A673 (cell line): ENCODE results near the gene DIPK1A. TPM values are rescaled to one million over a fixed set of nuclear protein-coding genes. Genes with fewer than 3 reads are reported as not detected.

Experiments
- BruUV-seq: library from RNA; stranded (reverse); fragments of 400-500 nt; replicated peaks from 2 replicates; lab custom pipeline; 2021; lab: Mats Ljungman, UMichigan
- CTCF ChIA-PET: fragments of 300-600 bp; sonication (Branson Sonifier 250); formaldehyde crosslinking; loops from one replicate; lab custom pipeline; 2022; ENCODE audit warnings: antibody characterized with exemption; lab: Charles Lee
- POLR2A ChIA-PET: fragments of 300-600 bp; sonication (Branson Sonifier 250); formaldehyde crosslinking; loops from one replicate; lab custom pipeline; 2022; ENCODE audit warnings: antibody characterized with exemption; ENCODE audit not compliant: low non-redundant PET; lab: Charles Lee
- DNase-seq: peaks from one replicate; pipeline ENCODE4 v3.0.0-alpha.2; 2015; ENCODE audit warnings: low spot score
- H3K27ac ChIP-seq: fragments of 200-600 bp; sonication (generic); 2 replicates; pipeline ENCODE4 v1.5.1; 2016; ENCODE audit warnings: mixed run types, low read depth, mild to moderate bottlenecking, mixed read lengths, antibody characterized with exemption, low read length; ENCODE audit not compliant: poor library complexity, severe bottlenecking
- H3K27me3 ChIP-seq: fragments of 200-600 bp; sonication (generic); replicated peaks from 2 replicates; pipeline ENCODE4 v1.6.1; 2017; ENCODE audit warnings: mixed run types, low read depth, mild to moderate bottlenecking, mixed read lengths, antibody characterized with exemption, low read length; ENCODE audit not compliant: insufficient read depth, poor library complexity
- H3K36me3 ChIP-seq: fragments of 200-600 bp; sonication (generic); 2 replicates; pipeline ENCODE4 v1.6.1; 2016; ENCODE audit warnings: mixed run types, mild to moderate bottlenecking, mixed read lengths, antibody characterized with exemption, low read length; ENCODE audit not compliant: insufficient read depth, poor library complexity, severe bottlenecking
- H3K4me1 ChIP-seq: fragments of 200-600 bp; sonication (generic); 2 replicates; pipeline ENCODE4 v1.6.1; 2017; ENCODE audit warnings: mixed run types, mild to moderate bottlenecking, mixed read lengths, antibody characterized with exemption, low read length; ENCODE audit not compliant: insufficient read depth, poor library complexity, severe bottlenecking
- H3K4me3 ChIP-seq: fragments of 200-600 bp; sonication (generic); 2 replicates; pipeline ENCODE4 v1.5.1; 2016; ENCODE audit warnings: low read depth, mixed run types, mild to moderate bottlenecking, mixed read lengths, low read length; ENCODE audit not compliant: poor library complexity, severe bottlenecking
- H3K9me3 ChIP-seq: fragments of 200-600 bp; sonication (generic); 2 replicates; pipeline ENCODE4 v1.6.1; 2016; ENCODE audit warnings: mixed run types, low read depth, mild to moderate bottlenecking, mixed read lengths, antibody characterized with exemption, low read length; ENCODE audit not compliant: poor library complexity, severe bottlenecking
- EZH2 ChIP-seq: fragments of 200-600 bp; sonication (generic); IDR thresholded peaks from 2 replicates; pipeline ENCODE4 v1.6.1; 2017; ENCODE audit warnings: borderline replicate concordance, low read depth, mild to moderate bottlenecking, mixed read lengths, antibody characterized with exemption, low read length; ENCODE audit not compliant: poor library complexity, severe bottlenecking
- intact Hi-C: fragments of 100-400 bp; cut with micrococcal nuclease; formaldehyde crosslinking; loops from one replicate; pipeline ENCODE4 v1.10.0; 2022; ENCODE audit not compliant: unreplicated experiment
- total RNA-seq: library from RNA; stranded (reverse); gene quantifications from 2 replicates; pipeline ENCODE4 v1.2.3, GENCODE V29; 2021
- TF ChIP-seq, protein P1 (sequence below): fragments of 300-800, 200-600 bp; sonication (generic); conservative IDR thresholded peaks from 2 replicates; pipeline ENCODE4 v1.5.1; 2017; ENCODE audit warnings: low read depth, mild to moderate bottlenecking, antibody characterized with exemption, low read length, moderate library complexity, mixed read lengths

DIPK1A gene
- total RNA-seq, 1 experiment from 2014 or later = 10.9 TPM

DNA sequence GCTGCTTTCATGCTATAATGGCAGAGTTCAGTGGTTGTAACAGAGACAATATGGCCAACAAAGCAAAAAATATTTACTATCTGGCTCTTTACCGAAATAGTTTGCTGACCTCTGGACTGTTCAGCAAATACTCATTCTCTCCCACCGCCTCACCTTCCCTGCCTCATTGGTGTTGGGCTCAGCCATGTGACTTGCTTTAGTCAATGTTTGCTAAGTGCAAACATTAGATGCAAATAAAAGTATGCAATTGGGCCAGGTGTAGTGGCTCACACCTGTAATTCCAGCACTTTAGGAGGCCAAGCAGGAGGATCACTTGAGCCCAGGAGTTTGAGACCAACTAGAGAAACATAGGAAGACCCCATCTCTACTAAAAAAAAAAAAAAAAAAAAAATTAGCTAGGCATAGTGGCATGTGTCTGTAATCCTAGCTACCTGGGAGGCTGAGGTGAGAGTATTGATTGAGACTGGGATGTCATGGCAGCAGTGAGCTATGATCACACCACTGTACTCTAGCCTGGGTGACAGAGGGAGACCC lies 74.3 kb downstream of the DIPK1A start:
- H3K27ac ChIP-seq = no peak overlapping the region
- no peaks in the 10 kb centered on the region for H3K36me3 ChIP-seq

DNA sequence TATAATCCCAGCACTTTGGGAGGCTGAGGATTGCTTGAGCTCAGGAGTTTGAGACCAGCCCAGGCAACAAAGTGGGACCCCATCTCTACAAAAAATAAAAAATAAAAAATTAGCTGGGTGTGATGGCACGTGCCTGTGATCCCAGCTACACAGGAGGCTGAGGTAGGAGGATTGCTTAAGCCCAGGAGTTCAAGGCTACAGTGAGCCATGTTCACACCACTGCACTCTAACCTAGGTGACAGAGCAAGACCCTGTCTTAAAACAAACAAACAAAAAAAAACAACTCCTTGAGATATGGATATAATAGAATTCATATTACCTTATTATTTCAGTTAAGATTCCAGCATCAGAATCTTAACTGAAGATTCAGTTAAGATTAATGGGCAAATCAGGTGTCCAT lies 77.1 kb downstream of the DIPK1A start:
- no peak overlapping the region for H3K4me3 ChIP-seq
- no peak for DNase-seq
- no peaks in the 10 kb centered on the region for H3K36me3 ChIP-seq
- peaks cover 20% of the 10 kb centered on the region for H3K4me1 ChIP-seq
- peaks cover 7% of the 10 kb centered on the region for H3K9me3 ChIP-seq
- peak overlapping the region; percentile 58 for H3K27ac ChIP-seq
- BruUV-seq = no TSS peak
- TF ChIP-seq, protein P1, sequence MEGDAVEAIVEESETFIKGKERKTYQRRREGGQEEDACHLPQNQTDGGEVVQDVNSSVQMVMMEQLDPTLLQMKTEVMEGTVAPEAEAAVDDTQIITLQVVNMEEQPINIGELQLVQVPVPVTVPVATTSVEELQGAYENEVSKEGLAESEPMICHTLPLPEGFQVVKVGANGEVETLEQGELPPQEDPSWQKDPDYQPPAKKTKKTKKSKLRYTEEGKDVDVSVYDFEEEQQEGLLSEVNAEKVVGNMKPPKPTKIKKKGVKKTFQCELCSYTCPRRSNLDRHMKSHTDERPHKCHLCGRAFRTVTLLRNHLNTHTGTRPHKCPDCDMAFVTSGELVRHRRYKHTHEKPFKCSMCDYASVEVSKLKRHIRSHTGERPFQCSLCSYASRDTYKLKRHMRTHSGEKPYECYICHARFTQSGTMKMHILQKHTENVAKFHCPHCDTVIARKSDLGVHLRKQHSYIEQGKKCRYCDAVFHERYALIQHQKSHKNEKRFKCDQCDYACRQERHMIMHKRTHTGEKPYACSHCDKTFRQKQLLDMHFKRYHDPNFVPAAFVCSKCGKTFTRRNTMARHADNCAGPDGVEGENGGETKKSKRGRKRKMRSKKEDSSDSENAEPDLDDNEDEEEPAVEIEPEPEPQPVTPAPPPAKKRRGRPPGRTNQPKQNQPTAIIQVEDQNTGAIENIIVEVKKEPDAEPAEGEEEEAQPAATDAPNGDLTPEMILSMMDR = no peak
- no peak for TF ChIP-seq EZH2
- ChIA-PET POLR2A (no interaction called here), CTCF (no interaction called here)
- H3K27me3 ChIP-seq = no peaks in the 10 kb centered on the region
- intact Hi-C loops = loop anchor here (5.0 kb wide), 1 partner anchor 78 kb away; the partner anchor contains the start of gene DIPK1A

More for the DNA sequence above, 74.3 kb downstream of the DIPK1A start:
- TF ChIP-seq EZH2 = no peak
- TF ChIP-seq, protein P1 = no peak
- POLR2A ChIA-PET = no interaction called here
- Histone ChIP-seq H3K4me3 (no peak overlapping the region), H3K27me3 (no peaks in the 10 kb centered on the region), H3K4me1 (peaks cover 17% of the 10 kb centered on the region), H3K9me3 (peaks cover 12% of the 10 kb centered on the region)
- intact Hi-C loops = no loop called here
- CTCF ChIA-PET = no interaction called here
- no TSS peak for BruUV-seq
- DNase-seq = no peak

DNA sequence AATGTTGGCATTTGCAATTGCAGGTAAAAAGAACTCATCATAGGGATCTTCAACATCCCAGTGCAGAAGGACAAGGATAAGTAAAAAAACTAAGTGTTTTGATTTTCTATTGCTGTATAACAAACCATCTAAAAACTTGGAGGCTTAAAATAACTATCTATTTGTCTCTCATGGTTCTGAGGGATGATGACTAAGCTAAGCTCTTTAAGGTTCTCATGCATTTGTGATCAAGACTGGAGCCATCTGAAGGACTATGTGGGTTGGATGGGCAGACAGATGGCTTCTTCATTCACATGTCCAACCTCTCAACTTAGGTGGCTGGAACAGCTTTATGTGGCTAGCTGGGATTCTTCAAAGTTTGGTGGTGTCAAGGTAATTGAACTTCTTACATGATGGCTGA lies 78.0 kb downstream of the DIPK1A start:
- H3K36me3 ChIP-seq = no peaks in the 10 kb centered on the region
- ChIA-PET CTCF (interaction anchor here (0.5 to 0.9 kb wide), 3 partner anchors 73 to 1929 kb away, joined by 3 to 4 read pairs (median 4); no protein-coding TSS in a partner anchor), POLR2A (no interaction called here)
- H3K4me3 ChIP-seq = no peak overlapping the region
- intact Hi-C loops = loop anchor here (5.0 kb wide), 1 partner anchor 79 kb away; the partner anchor contains the start of gene DIPK1A
- no peaks in the 10 kb centered on the region for H3K9me3 ChIP-seq
- no peaks in the 10 kb centered on the region for H3K27me3 ChIP-seq
- peaks cover 21% of the 10 kb centered on the region for H3K4me1 ChIP-seq
- no TSS peak for BruUV-seq
- DNase-seq = peak; percentile 31
- H3K27ac ChIP-seq = peak overlapping the region; percentile 58
- TF ChIP-seq, protein P1 = no peak
- no peak for TF ChIP-seq EZH2
